Measurements from ENCODE around the gene ASPN. TPM values are rescaled to one million over a fixed set of nuclear protein-coding genes. Genes with fewer than 3 reads are reported as not detected.

The ASPN gene
- not detected for total RNA-seq (ENCODE audit: unreplicated experiment)
- long read RNA-seq, partial matches to known transcripts: 0 of 1 reads
- long read RNA-seq, other reads (novel, unspliced or antisense): 1 of 1 reads

- TF ChIP-seq CTCF (IDR thresholded peaks at IDR 0.05; ENCODE audit: unreplicated experiment): no peak
- Mint-ChIP-seq H3K36me3 (ENCODE audit: low read depth, unreplicated experiment) (no peaks in the 10 kb centered on the region), H3K4me1 (ENCODE audit: unreplicated experiment) (peaks cover 7% of the 10 kb centered on the region), H3K9me3 (ENCODE audit: unreplicated experiment) (no peaks in the 10 kb centered on the region), H3K27me3 (ENCODE audit: unreplicated experiment) (no peaks in the 10 kb centered on the region), H3K27ac (ENCODE audit: unreplicated experiment) (no peak within 1 kb of the TSS), H3K4me3 (ENCODE audit: unreplicated experiment) (no peak within 1 kb of the TSS)
- DNase-seq (ENCODE audit: low spot score): no peak
These were observed at the start of gene ASPN for GRCh38 chr9:92482329-92482728. Gene ASPN (minus strand): TSS chr9:92482506.

- TF ChIP-seq CTCF (IDR thresholded peaks at IDR 0.05; ENCODE audit: unreplicated experiment): no peak
- Mint-ChIP-seq H3K4me3 (ENCODE audit: unreplicated experiment) (no peak overlapping the region), H3K9me3 (ENCODE audit: unreplicated experiment) (no peaks in the 10 kb centered on the region), H3K36me3 (ENCODE audit: low read depth, unreplicated experiment) (no peaks in the 10 kb centered on the region), H3K27me3 (ENCODE audit: unreplicated experiment) (no peaks in the 10 kb centered on the region), H3K27ac (ENCODE audit: unreplicated experiment) (no peak overlapping the region), H3K4me1 (ENCODE audit: unreplicated experiment) (no peaks in the 10 kb centered on the region)
- no peak for DNase-seq (ENCODE audit: low spot score)
These were observed 48.6 kb upstream of the ASPN start for GRCh38 chr9:92530893-92531292.

GRCh38 chr9:92529124-92529523, 46.8 kb upstream of the ASPN start:
- no peak for DNase-seq (ENCODE audit: low spot score)
- no peak overlapping the region for H3K27ac Mint-ChIP-seq (ENCODE audit: unreplicated experiment)
- no peaks in the 10 kb centered on the region for H3K9me3 Mint-ChIP-seq (ENCODE audit: unreplicated experiment)
- no peak for TF ChIP-seq CTCF (IDR thresholded peaks at IDR 0.05; ENCODE audit: unreplicated experiment)
- no peaks in the 10 kb centered on the region for H3K4me1 Mint-ChIP-seq (ENCODE audit: unreplicated experiment)
- H3K36me3 Mint-ChIP-seq (ENCODE audit: low read depth, unreplicated experiment): no peaks in the 10 kb centered on the region
- H3K27me3 Mint-ChIP-seq (ENCODE audit: unreplicated experiment): no peaks in the 10 kb centered on the region
- no peak overlapping the region for H3K4me3 Mint-ChIP-seq (ENCODE audit: unreplicated experiment)

- no peak overlapping the region for H3K27ac Mint-ChIP-seq (ENCODE audit: unreplicated experiment)
- no peaks in the 10 kb centered on the region for H3K9me3 Mint-ChIP-seq (ENCODE audit: unreplicated experiment)
- no peak for TF ChIP-seq CTCF (IDR thresholded peaks at IDR 0.05; ENCODE audit: unreplicated experiment)
- DNase-seq (ENCODE audit: low spot score): no peak
- H3K4me1 Mint-ChIP-seq (ENCODE audit: unreplicated experiment): no peaks in the 10 kb centered on the region
- H3K4me3 Mint-ChIP-seq (ENCODE audit: unreplicated experiment): no peak overlapping the region
- no peaks in the 10 kb centered on the region for H3K36me3 Mint-ChIP-seq (ENCODE audit: low read depth, unreplicated experiment)
- no peaks in the 10 kb centered on the region for H3K27me3 Mint-ChIP-seq (ENCODE audit: unreplicated experiment)
These were observed 46.2 kb upstream of the ASPN start for GRCh38 chr9:92528522-92528849.

- no peaks in the 10 kb centered on the region for H3K4me1 Mint-ChIP-seq (ENCODE audit: unreplicated experiment)
- H3K9me3 Mint-ChIP-seq (ENCODE audit: unreplicated experiment): no peaks in the 10 kb centered on the region
- H3K27ac Mint-ChIP-seq (ENCODE audit: unreplicated experiment): no peak overlapping the region
- TF ChIP-seq CTCF (IDR thresholded peaks at IDR 0.05; ENCODE audit: unreplicated experiment): no peak
- H3K36me3 Mint-ChIP-seq (ENCODE audit: low read depth, unreplicated experiment): no peaks in the 10 kb centered on the region
- H3K27me3 Mint-ChIP-seq (ENCODE audit: unreplicated experiment): no peaks in the 10 kb centered on the region
- no peak for DNase-seq (ENCODE audit: low spot score)
- no peak overlapping the region for H3K4me3 Mint-ChIP-seq (ENCODE audit: unreplicated experiment)
These were observed 45.7 kb upstream of the ASPN start for GRCh38 chr9:92527832-92528521.
